ENCODE measurements around the gene CCNY.
"Not testable (repeated sequence)": the region's sequence is repeated elsewhere in the genome, so short reads cannot be mapped to it uniquely, and the experiment has no call there.

GRCh38 chr10:35354257-35354656 lies 17.9 kb downstream of the CCNY start:
- TF ChIP-seq POLR2A, POLR2AphosphoS5 (IDR thresholded peaks at IDR 0.05; ENCODE audit: low read depth, low read length): not testable (repeated sequence)

Measured in GM12891 (cell line).